HepG2 (cell line): Measurements from ENCODE around the gene RAB11FIP5. TPM values are rescaled to one million over a fixed set of nuclear protein-coding genes. Genes with fewer than 3 reads are reported as not detected.

Source experiments
- ATAC-seq: fragments of 200-7000 bp; cut with Tn5 transposase; 3 replicates; pipeline ENCODE4 v1.9.1; 2020; ENCODE audit warnings: mild to moderate bottlenecking, moderate library complexity
- BruUV-seq: library from RNA; stranded (reverse); fragments of 400-500 nt; replicated peaks from 2 replicates; lab custom pipeline; 2021; lab: Mats Ljungman, UMichigan
- CTCF ChIA-PET: fragments of 300-600 bp; formaldehyde crosslinking; extraction: SDS; loops from one replicate; lab custom pipeline; 2021; ENCODE audit warnings: low total read pairs, inconsistent platforms, low intra/inter-chr PET ratio; lab: Yijun Ruan, JAX
- POLR2A ChIA-PET: fragments of 350-600 bp; sonication (Branson Sonifier 250); formaldehyde crosslinking; loops from one replicate; lab custom pipeline; 2020; ENCODE audit warnings: antibody characterized with exemption, inconsistent platforms; lab: Yijun Ruan, JAX
- DNase-seq: peaks from one replicate; pipeline ENCODE4 v3.0.0-alpha.2; 2015; ENCODE audit warnings: low spot score
- FAIRE-seq: peaks from 3 replicates; lab custom pipeline; 2011; peaks lifted over from hg19 to GRCh38; lab: Jason Lieb, UNC
- H2AFZ ChIP-seq: one replicate; pipeline ENCODE4 v1.6.1; 2011; ENCODE audit warnings: low read length, inconsistent platforms
- H3K27ac ChIP-seq: fragments of 300-600 bp; 3 replicates; pipeline ENCODE4 v1.8.0; 2011; ENCODE audit warnings: mixed run types, mild to moderate bottlenecking, mixed read lengths, low read length, inconsistent platforms; ENCODE audit not compliant: insufficient read depth; ENCODE audit errors: extremely low read length
- H3K27me3 ChIP-seq, 2 experiments: fragments of 200-600 bp in 1 of 2; 2 replicates in 1 of 2; 3 replicates in 1 of 2; pipeline versions ENCODE4 v1.6.0 to v1.8.0; 2011; ENCODE audit warnings: low read length in 2 of 2, mild to moderate bottlenecking in 2 of 2, moderate library complexity in 2 of 2, inconsistent platforms in 1 of 2; ENCODE audit not compliant: insufficient read depth in 2 of 2, control insufficient read depth in 1 of 2
- H3K36me3 ChIP-seq, 2 experiments: fragments of 200-600 bp in 1 of 2; replicated peaks in 1 of 2; 2 replicates in 1 of 2; 3 replicates in 1 of 2; pipeline versions ENCODE4 v1.5.1 to v1.8.0; 2011; ENCODE audit warnings: low read length in 2 of 2, inconsistent platforms in 1 of 2; ENCODE audit not compliant: insufficient read depth in 2 of 2, control insufficient read depth in 1 of 2
- H3K4me1 ChIP-seq: 2 replicates; pipeline ENCODE4 v1.5.1; 2012; ENCODE audit warnings: low read length, inconsistent platforms; ENCODE audit not compliant: insufficient read depth
- H3K4me2 ChIP-seq: 2 replicates; pipeline ENCODE4 v1.6.0; 2011; ENCODE audit warnings: low read depth, low read length, inconsistent platforms
- H3K4me3 ChIP-seq, 3 experiments: fragments of 200-600 bp in 1 of 3; sonication (generic), shearing (Covaris generic) in 1 of 3; replicated peaks in 1 of 3; 2 replicates each; pipeline ENCODE4 v1.5.1; 2011 to 2016; ENCODE audit warnings: low read length in 3 of 3, inconsistent platforms in 2 of 3, low read depth in 2 of 3, mild to moderate bottlenecking in 2 of 3, control low read depth in 1 of 3, mixed read lengths in 1 of 3; ENCODE audit not compliant: insufficient read depth in 1 of 3
- H3K79me2 ChIP-seq: one replicate; pipeline ENCODE4 v1.6.1; 2011; ENCODE audit warnings: low read length, inconsistent platforms; ENCODE audit not compliant: insufficient read depth
- H3K9ac ChIP-seq: 2 replicates; pipeline ENCODE4 v1.6.0; 2011; ENCODE audit warnings: mild to moderate bottlenecking, low read depth, low read length, inconsistent platforms; ENCODE audit not compliant: insufficient read depth
- H3K9me3 ChIP-seq: 2 replicates; pipeline ENCODE4 v1.5.1; 2012; ENCODE audit warnings: mild to moderate bottlenecking, low read length
- H4K20me1 ChIP-seq: 2 replicates; pipeline ENCODE4 v1.6.0; 2011; ENCODE audit warnings: inconsistent platforms, mild to moderate bottlenecking, low read length, moderate library complexity; ENCODE audit not compliant: insufficient read depth
- CCAR2 ChIP-seq: fragments of 200-400 bp; formaldehyde crosslinking; optimal IDR thresholded peaks from 2 replicates; pipeline ENCODE3; 2018; ENCODE audit warnings: low read depth, mild to moderate bottlenecking, low read length, moderate library complexity
- HNRNPLL ChIP-seq: fragments of 200-400 bp; formaldehyde crosslinking; IDR thresholded peaks from 2 replicates; pipeline ENCODE4 v1.6.1; 2017; ENCODE audit warnings: mild to moderate bottlenecking, low read depth, low read length; ENCODE audit not compliant: poor library complexity, severe bottlenecking
- IRF2 ChIP-seq: IDR thresholded peaks from 2 replicates; pipeline ENCODE4 v1.6.1; 2018; ENCODE audit warnings: missing genetic modification reagents, missing compliant biosample characterization
- KLF9 ChIP-seq: IDR thresholded peaks from 2 replicates; pipeline ENCODE4 v1.6.1; 2016; ENCODE audit warnings: low read depth
- PATZ1 ChIP-seq: sonication (generic); formaldehyde crosslinking; IDR thresholded peaks from 2 replicates; pipeline ENCODE4 v1.4.0; 2020; ENCODE audit warnings: missing genetic modification reagents
- PHF5A ChIP-seq: IDR thresholded peaks from one replicate; pipeline ENCODE4 v1.6.1; 2018; ENCODE audit warnings: low read depth, missing genetic modification reagents; ENCODE audit not compliant: unreplicated experiment
- POGZ ChIP-seq: sonication (generic); formaldehyde crosslinking; IDR thresholded peaks from 2 replicates; pipeline ENCODE4 v1.4.0; 2020; ENCODE audit warnings: mild to moderate bottlenecking, missing genetic modification reagents
- SRSF1 ChIP-seq: fragments of 200-400 bp; formaldehyde crosslinking; optimal IDR thresholded peaks from 2 replicates; pipeline ENCODE3; 2017; ENCODE audit warnings: mild to moderate bottlenecking, low read depth, low read length, moderate library complexity
- SRSF4 ChIP-seq: fragments of 200-400 bp; formaldehyde crosslinking; IDR thresholded peaks from one replicate; pipeline ENCODE4 v1.6.1; 2018; ENCODE audit warnings: mild to moderate bottlenecking, low read depth, low read length, moderate library complexity; ENCODE audit not compliant: poor library complexity, severe bottlenecking
- TBX2 ChIP-seq: sonication (generic); formaldehyde crosslinking; IDR thresholded peaks from 2 replicates; pipeline ENCODE4 v1.5.0; 2020; ENCODE audit warnings: missing genetic modification reagents, mild to moderate bottlenecking, borderline replicate concordance
- TOPORS ChIP-seq: sonication (generic); formaldehyde crosslinking; IDR thresholded peaks from 2 replicates; pipeline ENCODE4 v1.8.0; 2023; ENCODE audit warnings: mild to moderate bottlenecking, missing genetic modification reagents
- TRIM24 ChIP-seq: sonication (generic); formaldehyde crosslinking; IDR thresholded peaks from 2 replicates; pipeline ENCODE4 v1.8.0; 2022; ENCODE audit warnings: mild to moderate bottlenecking, missing genetic modification reagents
- ZBTB42 ChIP-seq: sonication (generic); formaldehyde crosslinking; IDR thresholded peaks from 2 replicates; pipeline ENCODE4 v1.5.0; 2020; ENCODE audit warnings: mild to moderate bottlenecking, missing genetic modification reagents
- ZNF138 ChIP-seq: sonication (generic); formaldehyde crosslinking; IDR thresholded peaks from 2 replicates; pipeline ENCODE4 v1.5.0; 2020; ENCODE audit warnings: mild to moderate bottlenecking, low read depth, missing genetic modification reagents
- ZNF274 ChIP-seq: sonication (generic); formaldehyde crosslinking; IDR thresholded peaks from 2 replicates; pipeline ENCODE4 v1.5.1; 2020; ENCODE audit warnings: mild to moderate bottlenecking, missing genetic modification reagents
- ZNF337 ChIP-seq: sonication (generic); formaldehyde crosslinking; IDR thresholded peaks from 2 replicates; pipeline ENCODE4 v1.5.1; 2020; ENCODE audit warnings: missing genetic modification reagents, low read depth, mild to moderate bottlenecking, borderline replicate concordance
- ZNF382 ChIP-seq: sonication (generic); formaldehyde crosslinking; IDR thresholded peaks from 2 replicates; pipeline ENCODE4 v1.5.0; 2020; ENCODE audit warnings: missing genetic modification reagents, mild to moderate bottlenecking, borderline replicate concordance
- ZNF788 ChIP-seq: sonication (generic); formaldehyde crosslinking; IDR thresholded peaks from 2 replicates; pipeline ENCODE4 v1.5.0; 2020; ENCODE audit warnings: mild to moderate bottlenecking, missing genetic modification reagents, borderline replicate concordance
- WGBS: methylation state at CpG from one replicate; pipeline ENCODE4 v1.1.6; 2017; ENCODE audit warnings: low lambda C conversion rate; 5-methylcytosine and 5-hydroxymethylcytosine counted together
- in situ Hi-C: cut with HindIII; loops from 2 replicates; pipeline ENCODE4 v1.10.0; 2017; ENCODE audit warnings: low pct_unique_long_range_greater_than_20kb; ENCODE audit not compliant: extremely low pct_ligation_motif_present
- intact Hi-C: fragments of 100-400 bp; cut with micrococcal nuclease; formaldehyde crosslinking; loops from one replicate; pipeline ENCODE4 v1.10.0; 2022; ENCODE audit not compliant: unreplicated experiment
- polyA plus RNA-seq, 8 experiments: library from polyadenylated mRNA; depleted of rRNA in 3 of 8; stranded (reverse) in 7 of 8; unstranded in 1 of 8; fragments of >200 nt; fragmentation: Illumina TruSeq in 4 of 8; extraction: Trizol in 4 of 8; gene quantifications; 2 replicates each; pipeline versions ENCODE4 v1.2.1 to v1.2.3, GENCODE V29; 2011 to 2016; ENCODE audit warnings: low read depth in 4 of 8, missing spikeins in 1 of 8, mixed read lengths in 1 of 8; ENCODE audit not compliant: insufficient read depth in 1 of 8
- total RNA-seq, 5 experiments: library from RNA; depleted of rRNA; stranded (reverse); fragments of >200 nt; fragmentation: Illumina TruSeq; extraction: Trizol; gene quantifications; 2 replicates each; pipeline ENCODE4 v1.2.3, GENCODE V29; 2016; ENCODE audit warnings: low read depth in 1 of 5
- TF ChIP-seq, protein P1 (sequence below): IDR thresholded peaks from 2 replicates; pipeline ENCODE4 v1.6.1; 2016; ENCODE audit warnings: missing compliant biosample characterization, missing genetic modification reagents, borderline replicate concordance

RAB11FIP5 gene
- total and polyA plus RNA-seq, 2 of the 13 experiments (the other 11 are each of a cell fraction or from before 2014, with no cell fraction given) = 9.4 to 22.9 TPM

- H3K79me2 ChIP-seq = peaks cover 5% of the 10 kb centered on the region
- no peaks in the 10 kb centered on the region for H4K20me1 ChIP-seq
- peak overlapping the region; percentile 96 for H3K4me2 ChIP-seq
- FAIRE-seq (peak; percentile 98), ATAC-seq (peak; percentile 79), DNase-seq (peak; percentile 99)
- H3K4me3 ChIP-seq = peak overlapping the region; percentile 23 to 57 (median 31); a peak in 5 of 6 replicates
- peak overlapping the region; percentile 97 for H3K27ac ChIP-seq
- peak overlapping the region; percentile 77 for H3K9ac ChIP-seq
- no peaks in the 10 kb centered on the region for H3K9me3 ChIP-seq
- intact Hi-C loops = loop anchor here (1.0 to 2.0 kb wide), 2 partner anchors 11 to 39 kb away; no protein-coding TSS in a partner anchor
- POLR2A ChIA-PET = interaction anchor here (0.8 to 6.3 kb wide), 19 partner anchors 9 to 202 kb away, joined by 3 to 133 read pairs (median 8); partner anchors contain the start of genes CCT7, PRADC1, SFXN5 and SMYD5
- CTCF ChIA-PET = interaction anchor here (1.5 kb wide), 1 partner anchor 31 kb away, joined by 3 read pairs; no protein-coding TSS in a partner anchor
- WGBS = 3% methylated on average over 10 of the region's 10 CpGs
- H3K27me3 ChIP-seq = no peaks in the 10 kb centered on the region
- in situ Hi-C loops = no loop called here
- BruUV-seq = TSS peak; percentile 97
- H3K36me3 ChIP-seq = peaks cover 4 to 15% of the 10 kb centered on the region in 2 experiments; a peak in 3 of 5 replicates
- no peak overlapping the region for H2AFZ ChIP-seq
- peaks cover 72% of the 10 kb centered on the region for H3K4me1 ChIP-seq
- no peak for TF ChIP-seq ZNF337 (CRISPR knock-in tag)
- TF ChIP-seq PHF5A (CRISPR knock-in tag) = peak; percentile 93
- TF ChIP-seq IRF2 (CRISPR knock-in tag) = peak; percentile 64; the same call in 1 of the 2 replicates
- TF ChIP-seq HNRNPLL = no peak
- peak; percentile 21; the same call in 1 of the 2 replicates for TF ChIP-seq TOPORS (CRISPR knock-in tag)
- TF ChIP-seq SRSF1 = no peak
- TF ChIP-seq TRIM24 = peak; percentile 91
- TF ChIP-seq ZNF788 (CRISPR knock-in tag) = peak; percentile 73; the same call in 1 of the 2 replicates
- TF ChIP-seq POGZ (CRISPR knock-in tag) = peak; percentile 79; the same call in 1 of the 2 replicates
- TF ChIP-seq CCAR2 = peak; percentile 25
- TF ChIP-seq ZBTB42 (CRISPR knock-in tag) = no peak
- TF ChIP-seq ZNF274 (CRISPR knock-in tag) = 0 out of 2 replicates have a peak, but pooled peaks have one; percentile 36
- 0 out of 2 replicates have a peak, but pooled peaks have one; percentile 24 for TF ChIP-seq KLF9 (CRISPR knock-in tag)
- TF ChIP-seq PATZ1 (CRISPR knock-in tag) = peak; percentile 67
- no peak for TF ChIP-seq SRSF4
- TF ChIP-seq ZNF382 (CRISPR knock-in tag) = no peak
- TF ChIP-seq, protein P1, sequence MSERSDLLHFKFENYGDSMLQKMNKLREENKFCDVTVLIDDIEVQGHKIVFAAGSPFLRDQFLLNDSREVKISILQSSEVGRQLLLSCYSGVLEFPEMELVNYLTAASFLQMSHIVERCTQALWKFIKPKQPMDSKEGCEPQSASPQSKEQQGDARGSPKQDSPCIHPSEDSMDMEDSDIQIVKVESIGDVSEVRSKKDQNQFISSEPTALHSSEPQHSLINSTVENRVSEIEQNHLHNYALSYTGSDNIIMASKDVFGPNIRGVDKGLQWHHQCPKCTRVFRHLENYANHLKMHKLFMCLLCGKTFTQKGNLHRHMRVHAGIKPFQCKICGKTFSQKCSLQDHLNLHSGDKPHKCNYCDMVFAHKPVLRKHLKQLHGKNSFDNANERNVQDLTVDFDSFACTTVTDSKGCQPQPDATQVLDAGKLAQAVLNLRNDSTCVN (CRISPR knock-in tag) = 0 out of 2 replicates have a peak, but pooled peaks have one; percentile 71
- TF ChIP-seq ZNF138 = 0 out of 2 replicates have a peak, but pooled peaks have one; percentile 25
- peak; percentile 93 for TF ChIP-seq TBX2 (CRISPR knock-in tag)
Measured at GRCh38 chr2:73031725-73032701, 80.7 kb downstream of the RAB11FIP5 start.
